GM18505 (cell line): ENCODE data around the gene BIRC6.
"Not testable (repeated sequence)": the region's sequence is repeated elsewhere in the genome, so short reads cannot be mapped to it uniquely, and the experiment has no call there.

Source experiments
- ATAC-seq: cut with Tn5 transposase; IDR thresholded peaks from one replicate; pipeline ENCODE4 v1.9.1; 2021; ENCODE audit not compliant: unreplicated experiment
- POLR2A ChIP-seq: IDR thresholded peaks from 4 replicates; pipeline ENCODE4 v1.6.1; 2011; ENCODE audit warnings: borderline replicate concordance; ENCODE audit not compliant: insufficient read depth, insufficient read length; ENCODE audit errors: extremely low read depth

BIRC6 gene, protein sequence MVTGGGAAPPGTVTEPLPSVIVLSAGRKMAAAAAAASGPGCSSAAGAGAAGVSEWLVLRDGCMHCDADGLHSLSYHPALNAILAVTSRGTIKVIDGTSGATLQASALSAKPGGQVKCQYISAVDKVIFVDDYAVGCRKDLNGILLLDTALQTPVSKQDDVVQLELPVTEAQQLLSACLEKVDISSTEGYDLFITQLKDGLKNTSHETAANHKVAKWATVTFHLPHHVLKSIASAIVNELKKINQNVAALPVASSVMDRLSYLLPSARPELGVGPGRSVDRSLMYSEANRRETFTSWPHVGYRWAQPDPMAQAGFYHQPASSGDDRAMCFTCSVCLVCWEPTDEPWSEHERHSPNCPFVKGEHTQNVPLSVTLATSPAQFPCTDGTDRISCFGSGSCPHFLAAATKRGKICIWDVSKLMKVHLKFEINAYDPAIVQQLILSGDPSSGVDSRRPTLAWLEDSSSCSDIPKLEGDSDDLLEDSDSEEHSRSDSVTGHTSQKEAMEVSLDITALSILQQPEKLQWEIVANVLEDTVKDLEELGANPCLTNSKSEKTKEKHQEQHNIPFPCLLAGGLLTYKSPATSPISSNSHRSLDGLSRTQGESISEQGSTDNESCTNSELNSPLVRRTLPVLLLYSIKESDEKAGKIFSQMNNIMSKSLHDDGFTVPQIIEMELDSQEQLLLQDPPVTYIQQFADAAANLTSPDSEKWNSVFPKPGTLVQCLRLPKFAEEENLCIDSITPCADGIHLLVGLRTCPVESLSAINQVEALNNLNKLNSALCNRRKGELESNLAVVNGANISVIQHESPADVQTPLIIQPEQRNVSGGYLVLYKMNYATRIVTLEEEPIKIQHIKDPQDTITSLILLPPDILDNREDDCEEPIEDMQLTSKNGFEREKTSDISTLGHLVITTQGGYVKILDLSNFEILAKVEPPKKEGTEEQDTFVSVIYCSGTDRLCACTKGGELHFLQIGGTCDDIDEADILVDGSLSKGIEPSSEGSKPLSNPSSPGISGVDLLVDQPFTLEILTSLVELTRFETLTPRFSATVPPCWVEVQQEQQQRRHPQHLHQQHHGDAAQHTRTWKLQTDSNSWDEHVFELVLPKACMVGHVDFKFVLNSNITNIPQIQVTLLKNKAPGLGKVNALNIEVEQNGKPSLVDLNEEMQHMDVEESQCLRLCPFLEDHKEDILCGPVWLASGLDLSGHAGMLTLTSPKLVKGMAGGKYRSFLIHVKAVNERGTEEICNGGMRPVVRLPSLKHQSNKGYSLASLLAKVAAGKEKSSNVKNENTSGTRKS (N-terminal part only)

GRCh38 chr2:32356681-32357317 lies at the start of gene BIRC6:
Gene BIRC6, plus strand, starts transcription at chr2:32357023. Its CDS starts 139 bp downstream, at chr2:32357162.
- TF ChIP-seq POLR2A, result peak; percentile 96
- ATAC-seq, result peak; percentile 90

GRCh38 chr2:32310577-32310976 lies 46.2 kb upstream of the BIRC6 start:
- no peak for ATAC-seq
- no peak for TF ChIP-seq POLR2A

GRCh38 chr2:32314886-32315285 lies 41.9 kb upstream of the BIRC6 start:
- no peak for ATAC-seq
- TF ChIP-seq POLR2A, result no peak

- ATAC-seq, result not testable (repeated sequence)
Observed at GRCh38 chr2:32328679-32329078, 28.1 kb upstream of the BIRC6 start.

DNA sequence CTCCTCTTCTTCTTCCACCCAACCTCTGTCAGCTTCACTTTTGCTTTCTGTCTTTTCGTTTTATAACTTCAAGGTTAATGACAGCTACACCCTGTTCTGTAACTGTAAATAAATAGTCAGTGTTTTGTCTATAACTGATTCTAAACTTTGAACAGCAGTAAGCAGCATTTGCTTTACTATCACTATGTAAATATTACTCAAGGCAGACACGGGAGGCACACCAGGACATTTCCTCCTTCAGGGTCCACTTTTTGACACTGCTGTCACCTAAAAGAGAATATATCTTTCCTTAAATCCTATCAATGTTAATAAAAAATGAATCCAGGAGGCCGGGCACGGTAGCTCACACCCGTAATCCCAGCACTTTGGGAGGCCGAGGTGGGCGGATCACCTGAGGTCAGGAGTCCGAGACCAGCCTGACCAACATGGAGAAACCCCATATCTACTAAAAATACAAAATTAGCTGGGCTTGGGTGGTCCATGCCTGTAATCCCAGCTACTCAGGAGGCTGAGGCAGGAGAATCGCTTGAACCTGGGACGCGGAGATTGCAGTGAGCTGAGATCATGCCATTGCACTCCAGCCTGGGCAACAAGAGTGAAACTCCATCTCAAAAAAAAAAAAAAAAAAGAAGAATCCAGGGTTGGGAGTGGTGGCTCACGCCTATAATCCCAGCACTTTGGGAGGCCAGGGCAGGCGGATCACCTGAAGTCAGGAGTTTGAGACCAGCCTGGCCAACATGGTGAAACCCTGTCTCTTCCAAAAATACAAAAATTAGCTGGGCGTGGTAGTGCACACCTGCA lies 27.4 kb upstream of the BIRC6 start:
- ATAC-seq, result not testable (repeated sequence)

- no peak for TF ChIP-seq POLR2A
- no peak for ATAC-seq
Observed at GRCh38 chr2:32330136-32330535, 26.7 kb upstream of the BIRC6 start.

- no peak for ATAC-seq
Observed at GRCh38 chr2:32342801-32343200, 14.0 kb upstream of the BIRC6 start.

GRCh38 chr2:32350797-32351196 lies 6.0 kb upstream of the BIRC6 start:
- ATAC-seq, result not testable (repeated sequence)

More at GRCh38 chr2:32342801-32343200, 14.0 kb upstream of the BIRC6 start:
- no peak for TF ChIP-seq POLR2A

- no peak for ATAC-seq
- TF ChIP-seq POLR2A, result no peak
Observed at GRCh38 chr2:32355976-32356680, 695 bp upstream of the BIRC6 start.

GRCh38 chr2:32357318-32358110 lies 691 bp downstream of the BIRC6 start:
- peak; percentile 10 for ATAC-seq
- TF ChIP-seq POLR2A, result no peak

GRCh38 chr2:32358111-32358482 lies 1.3 kb downstream of the BIRC6 start:
- TF ChIP-seq POLR2A, result no peak
- no peak for ATAC-seq
